ENCODE results near the gene WDR7. TPM values are rescaled to one million over a fixed set of nuclear protein-coding genes. Genes with fewer than 3 reads are reported as not detected.

Gene WDR7
- total RNA-seq, 1 donor from 2014 or later, result 28.1 TPM

DNA sequence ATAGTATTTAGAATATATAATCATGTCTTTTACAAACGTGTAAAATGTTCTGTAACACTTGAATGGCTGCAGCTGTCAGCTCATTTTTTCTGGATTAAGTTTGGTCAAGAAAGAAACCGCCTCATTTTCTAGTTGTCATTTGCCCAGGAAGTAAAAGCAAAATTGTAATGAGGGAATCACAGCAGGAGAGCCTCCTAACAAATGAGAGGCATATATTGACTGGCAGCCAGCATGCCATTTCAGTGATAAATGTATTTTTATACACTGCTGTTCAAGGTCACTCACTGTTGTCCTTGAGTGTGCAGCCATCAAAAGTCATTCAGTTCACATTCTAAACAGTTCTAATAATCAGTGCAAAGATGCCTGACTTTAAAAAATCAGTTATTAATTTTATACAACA lies 351.5 kb downstream of the WDR7 start:
- DNase-seq, result no peak

DNA sequence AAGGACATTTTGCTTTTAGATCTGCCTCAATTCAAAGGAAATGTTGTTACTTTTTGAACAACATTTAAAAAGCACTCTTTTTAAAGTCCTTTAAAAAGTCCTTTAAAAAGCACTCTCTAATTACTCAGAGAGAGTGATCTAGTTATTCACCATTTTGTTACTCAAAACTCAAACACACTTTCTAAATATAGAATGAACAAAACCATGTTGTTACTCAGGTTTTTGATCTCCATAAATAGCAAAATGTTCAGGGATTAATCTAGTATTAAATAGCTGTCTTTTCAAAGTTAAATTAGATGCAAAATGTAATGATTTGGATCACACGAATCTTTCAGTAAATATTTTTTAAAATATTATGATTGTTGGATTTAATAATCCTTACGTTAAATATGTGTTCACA lies 352.2 kb downstream of the WDR7 start:
- DNase-seq, result no peak

DNA sequence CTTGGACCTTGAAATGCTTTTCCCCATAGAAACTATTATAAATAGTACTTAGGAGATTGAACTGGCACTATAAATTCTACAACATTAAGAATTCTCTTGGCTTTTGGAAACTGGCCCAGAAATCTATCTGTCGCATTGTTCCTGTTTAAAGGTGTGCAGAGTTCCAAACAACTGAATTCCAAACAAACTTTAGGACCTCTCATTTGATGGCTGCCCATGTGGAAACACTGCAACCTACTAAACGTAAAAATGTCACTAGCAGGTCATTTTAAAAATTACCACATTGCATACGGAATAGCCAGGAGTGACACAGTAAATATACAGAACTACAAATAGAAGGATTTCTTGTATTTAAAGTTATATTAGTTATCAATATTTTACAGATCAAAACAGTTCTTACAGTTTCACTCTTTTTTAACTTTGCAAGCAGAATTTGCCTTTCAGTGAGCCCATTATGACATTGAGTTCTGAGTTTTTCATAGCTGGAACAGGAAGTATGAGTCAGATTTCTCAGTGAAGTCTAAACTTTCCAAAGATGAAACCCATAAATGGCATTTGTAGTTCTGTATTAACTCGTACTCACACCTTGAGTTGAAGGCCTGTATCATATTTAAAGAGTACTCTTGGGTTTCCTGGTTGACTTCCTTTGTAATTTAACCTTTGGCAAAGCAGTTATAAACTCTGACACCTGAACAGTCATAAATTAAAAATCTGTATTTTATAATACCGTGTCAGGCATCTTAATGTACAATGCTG lies 353.4 kb downstream of the WDR7 start:
- DNase-seq, result peak; percentile 76

DNA sequence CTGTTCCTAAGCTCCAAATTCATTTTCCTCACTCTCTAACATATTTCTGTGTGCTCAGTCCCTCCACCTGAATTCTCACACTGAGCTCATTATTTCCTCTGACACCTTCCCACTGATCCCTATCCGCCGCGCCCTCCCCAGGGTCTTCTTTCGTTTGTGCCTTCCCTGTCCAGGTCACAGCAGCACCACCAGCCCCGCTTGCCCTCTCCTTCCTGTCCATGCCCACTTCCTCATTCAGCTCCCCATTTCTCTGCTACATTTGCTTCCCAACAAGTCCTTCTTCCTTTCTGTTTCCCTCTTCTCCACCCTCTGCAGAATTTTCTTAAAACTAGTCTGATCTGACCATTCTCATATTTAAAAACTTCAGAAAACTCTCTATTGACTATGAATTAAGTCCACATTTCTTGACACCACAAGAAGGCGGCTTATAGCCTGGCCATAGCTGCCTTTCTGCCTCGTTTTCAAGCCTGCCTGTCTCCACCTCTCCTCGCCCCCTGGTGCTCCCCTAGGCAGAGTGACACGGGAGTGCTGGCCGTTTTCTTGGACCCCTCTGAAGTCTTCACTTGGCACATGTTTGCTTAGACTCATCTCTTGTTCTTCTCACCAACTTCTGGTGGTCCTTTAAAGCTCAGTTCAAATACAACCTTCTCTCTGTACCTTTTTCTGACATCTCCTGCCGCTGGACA lies 357.0 kb downstream of the WDR7 start:
- no peak for DNase-seq

GRCh38 chr18:57009844-57010243 lies 358.7 kb downstream of the WDR7 start:
- DNase-seq, result no peak

GRCh38 chr18:57014772-57015413 lies 363.7 kb downstream of the WDR7 start:
- DNase-seq, result no peak

DNA sequence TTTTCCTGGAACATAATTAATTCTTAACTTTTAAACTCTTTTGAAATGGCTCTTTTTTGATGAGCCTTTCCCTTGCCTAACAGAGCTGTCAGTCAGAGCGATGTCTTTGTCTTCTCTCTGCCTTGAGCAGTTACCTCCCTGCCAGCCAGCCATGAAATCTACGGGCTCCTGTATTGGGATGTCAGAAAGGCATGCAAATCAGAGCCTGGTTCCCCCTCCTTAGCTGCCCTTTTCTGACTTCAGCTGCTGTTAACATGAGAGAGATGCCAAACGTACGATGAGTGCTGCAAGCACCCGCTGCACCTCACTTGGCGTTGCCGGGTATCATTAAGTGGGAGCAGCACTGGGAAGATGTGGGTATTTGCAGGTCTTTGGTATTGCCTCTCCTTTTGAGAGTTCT lies 364.3 kb downstream of the WDR7 start:
- DNase-seq, result no peak

DNA sequence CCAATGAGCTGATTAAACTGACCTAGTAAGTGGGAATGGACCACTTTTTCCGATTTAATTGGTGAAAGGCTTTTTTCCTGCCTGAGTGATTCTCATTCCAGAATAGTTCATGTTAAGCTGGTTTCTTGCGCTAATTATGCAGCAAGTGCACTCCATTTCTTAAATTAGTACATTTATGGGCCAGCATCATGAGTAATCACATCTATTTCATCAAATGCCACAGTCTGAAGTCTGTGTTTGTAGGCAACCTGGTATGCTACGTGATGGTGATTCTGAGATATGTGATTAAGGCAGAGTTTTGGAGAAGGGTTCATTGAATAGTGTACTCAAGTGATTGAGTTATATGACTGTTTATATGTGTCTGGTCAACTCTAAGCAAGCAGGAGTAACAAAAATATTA lies 367.7 kb downstream of the WDR7 start:
- no peak for DNase-seq

DNA sequence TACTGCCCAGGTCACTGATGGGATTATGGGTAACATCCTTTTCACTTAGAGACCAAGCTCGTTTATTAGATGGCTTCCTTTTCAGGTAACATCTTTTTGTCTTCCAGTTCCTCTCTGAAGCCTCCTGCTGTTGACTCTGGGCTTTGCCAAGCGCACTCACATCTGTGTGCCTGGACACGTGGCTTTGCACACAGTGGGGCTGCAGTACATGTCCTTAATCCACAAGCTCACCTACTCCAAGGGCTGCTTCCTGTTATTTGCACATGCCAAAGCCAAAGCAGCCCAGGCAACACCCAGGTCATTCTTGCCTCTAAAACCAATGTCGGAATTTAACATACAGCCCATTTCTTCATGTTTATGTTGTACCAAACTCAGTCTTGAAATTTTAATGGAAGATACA lies 371.6 kb downstream of the WDR7 start:
- DNase-seq, result no peak

DNA sequence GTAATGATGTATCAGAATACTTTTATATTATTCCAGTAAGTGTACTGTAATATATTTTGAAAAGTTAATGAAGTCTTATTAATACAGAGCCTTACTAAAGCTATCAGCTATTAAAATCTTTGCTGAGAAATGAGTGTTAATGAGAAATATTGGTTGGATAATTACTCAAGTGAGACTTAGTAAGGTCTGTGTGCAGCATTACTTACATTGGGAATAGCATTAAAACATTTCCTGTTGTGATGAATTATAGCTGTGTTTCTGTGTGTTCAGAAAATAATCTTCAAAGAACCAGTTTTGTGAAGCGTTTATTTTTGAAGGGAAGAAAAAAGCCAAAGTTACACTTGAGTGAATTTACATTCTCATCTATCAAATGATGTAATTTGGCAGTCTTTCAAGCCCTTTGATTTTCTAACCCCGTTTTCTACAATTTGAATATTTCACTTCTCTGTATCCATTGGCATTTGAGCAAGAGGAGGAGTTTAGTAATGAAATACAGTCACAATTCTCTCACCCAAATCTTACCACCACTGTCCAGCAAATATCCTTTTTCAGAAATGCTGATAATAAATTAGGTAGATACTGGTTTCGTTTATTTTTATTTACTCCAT lies 372.2 kb downstream of the WDR7 start:
- no peak for DNase-seq

DNA sequence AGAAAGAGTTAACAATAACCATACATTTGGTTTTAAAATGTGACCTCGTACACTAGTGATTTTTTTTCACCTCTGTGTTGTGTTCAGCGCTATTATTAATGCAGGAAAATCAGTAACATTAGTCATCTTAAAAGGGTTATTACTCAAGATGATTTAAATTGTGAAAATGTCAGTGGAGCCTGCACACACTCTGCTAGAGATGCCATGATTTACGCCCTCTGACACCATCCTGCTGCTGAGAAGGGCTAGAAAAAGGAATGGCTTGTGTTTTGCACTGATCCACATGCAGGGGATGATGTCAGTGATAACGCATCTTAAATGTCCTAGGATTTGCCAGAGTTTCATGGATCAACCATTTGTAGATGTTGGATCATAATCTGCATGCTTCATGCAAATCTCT lies 374.4 kb downstream of the WDR7 start:
- no peak for DNase-seq

- DNase-seq, result no peak
Observed at GRCh38 chr18:57026316-57026715, 375.2 kb downstream of the WDR7 start.

DNA sequence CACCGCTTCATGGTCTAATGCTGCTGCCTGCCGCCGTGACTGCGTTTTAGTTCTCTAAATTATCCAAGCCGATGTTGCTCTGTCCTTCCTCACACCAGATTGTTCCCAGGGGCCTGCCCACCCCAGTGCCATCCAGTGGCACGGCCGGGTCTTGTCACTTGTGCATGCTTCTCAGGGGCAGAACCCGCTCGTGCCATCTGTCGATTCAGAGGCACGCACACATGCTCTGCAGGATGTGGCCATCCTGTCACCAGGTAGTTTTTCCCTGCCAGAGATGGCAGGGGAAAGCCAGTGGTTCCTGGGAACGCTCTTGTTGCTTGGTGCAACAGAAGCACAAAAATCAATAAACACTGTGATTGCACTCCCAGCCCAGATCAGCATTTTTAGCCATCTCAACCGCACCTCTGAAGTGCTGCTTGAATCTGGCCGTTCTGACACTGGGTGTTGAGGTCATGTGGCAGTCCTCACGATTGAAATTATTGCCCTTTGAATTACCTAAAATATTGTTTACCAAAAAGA lies 376.1 kb downstream of the WDR7 start:
- no peak for DNase-seq

DNA sequence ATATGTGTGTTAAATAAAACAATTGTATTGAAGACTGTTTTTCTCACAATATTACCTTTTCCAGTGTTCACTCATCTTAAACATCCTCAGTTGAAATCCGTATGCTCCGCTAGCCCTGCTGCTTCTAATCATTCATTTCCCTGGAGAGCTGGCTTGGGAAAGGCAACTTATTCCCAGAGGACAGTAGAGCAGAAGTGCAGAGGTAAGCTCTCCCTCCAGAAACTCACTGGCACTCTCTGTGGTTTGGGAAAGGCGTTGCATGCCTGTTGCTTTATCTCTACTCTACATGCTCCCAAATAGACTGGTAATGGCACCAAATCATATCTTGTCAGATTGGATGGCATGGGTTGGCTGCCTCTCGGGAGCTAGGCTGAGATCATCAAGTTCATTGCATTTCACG lies 378.6 kb downstream of the WDR7 start:
- DNase-seq, result no peak

GRCh38 chr18:57030417-57030816 lies 379.3 kb downstream of the WDR7 start:
- DNase-seq, result no peak

- no peak for DNase-seq
Observed at GRCh38 chr18:57035590-57035989, 384.4 kb downstream of the WDR7 start.

- no peak for DNase-seq
Observed at GRCh38 chr18:57038395-57038794, 387.2 kb downstream of the WDR7 start.

DNA sequence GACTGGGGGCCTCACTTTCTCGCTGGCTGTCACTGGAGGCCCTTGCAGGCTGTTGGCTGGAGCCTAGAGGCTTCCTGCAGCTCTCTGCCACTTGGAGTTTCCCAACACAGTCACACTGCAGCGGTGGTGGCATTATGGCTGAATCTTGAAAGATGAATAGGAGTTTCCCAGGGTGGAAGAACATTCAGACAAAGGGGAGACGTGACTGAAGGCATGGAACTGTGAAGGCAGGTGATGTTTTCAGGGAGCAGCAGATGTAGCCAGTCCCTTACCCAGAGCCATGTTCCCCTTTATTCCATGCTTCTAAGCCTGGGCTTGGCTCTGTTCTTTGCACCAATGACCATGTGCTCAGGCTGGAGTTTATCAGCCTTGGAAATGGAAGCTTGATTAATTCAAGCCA lies 389.0 kb downstream of the WDR7 start:
- no peak for DNase-seq

GRCh38 chr18:57043241-57043640 lies 392.1 kb downstream of the WDR7 start:
- DNase-seq, result no peak

DNA sequence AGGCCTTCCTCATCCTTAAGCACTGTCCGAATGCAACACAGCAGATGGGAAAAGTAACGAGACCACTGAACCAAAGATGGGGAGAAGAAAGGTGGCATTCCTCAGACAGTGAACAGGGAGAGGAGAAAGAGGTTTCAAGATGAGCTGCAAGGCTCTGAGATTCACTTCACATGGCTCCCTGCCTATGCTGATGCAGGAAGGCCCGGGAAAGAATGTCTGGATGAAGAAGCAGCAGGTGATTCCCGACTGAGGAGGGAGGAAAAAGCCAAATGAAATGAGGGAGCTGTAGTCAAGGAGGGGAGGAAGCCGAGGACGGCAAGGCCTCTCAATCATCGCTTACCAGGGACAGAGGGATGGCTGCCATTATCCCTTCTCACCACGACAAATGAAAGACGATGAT lies 397.2 kb downstream of the WDR7 start:
- DNase-seq, result no peak

- DNase-seq, result no peak
Observed at GRCh38 chr18:57048859-57049258, 397.7 kb downstream of the WDR7 start.

DNA sequence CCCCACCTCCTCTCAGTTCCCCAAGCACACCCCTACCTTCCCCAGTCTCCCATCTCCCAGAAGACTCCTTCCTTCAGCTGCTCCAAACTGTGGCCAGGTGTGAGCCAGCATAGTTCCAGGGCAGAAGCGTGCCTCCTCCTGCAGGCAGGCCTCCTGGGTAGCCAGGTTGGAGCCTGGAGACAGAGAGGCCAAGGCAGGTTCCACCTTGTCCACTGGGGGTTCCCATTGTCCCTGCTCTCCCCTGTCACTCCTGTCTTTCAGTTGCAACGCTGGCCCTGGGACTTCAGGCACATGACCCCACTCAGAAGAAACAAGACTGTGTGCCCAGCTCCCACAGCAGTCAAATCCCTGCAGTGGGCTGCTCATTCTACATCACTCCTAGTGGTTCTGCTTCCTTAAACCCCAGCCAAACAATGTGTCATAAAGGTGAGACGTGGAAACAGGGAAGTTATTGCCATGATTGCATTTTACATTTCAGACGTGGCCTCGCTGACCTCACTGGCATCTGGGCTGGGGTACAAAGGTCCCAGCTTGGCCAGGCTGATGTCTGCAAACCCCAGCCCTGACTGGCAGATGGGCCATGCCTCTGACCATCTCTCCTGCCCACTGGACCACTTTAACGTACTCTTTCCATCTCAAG lies 399.3 kb downstream of the WDR7 start:
- no peak for DNase-seq

All from dermis blood vessel endothelial cell (primary cell).